Right hindlimb (tissue), 1 donor: Measurements from ENCODE around the gene OPN4.
A peak's percentile ranks its signal among the peaks of the same experiment; 100 is the strongest.

Source experiments
- DNase-seq: peaks from one replicate; pipeline ENCODE4 v3.0.0-alpha.2; 2018

Gene OPN4

DNA sequence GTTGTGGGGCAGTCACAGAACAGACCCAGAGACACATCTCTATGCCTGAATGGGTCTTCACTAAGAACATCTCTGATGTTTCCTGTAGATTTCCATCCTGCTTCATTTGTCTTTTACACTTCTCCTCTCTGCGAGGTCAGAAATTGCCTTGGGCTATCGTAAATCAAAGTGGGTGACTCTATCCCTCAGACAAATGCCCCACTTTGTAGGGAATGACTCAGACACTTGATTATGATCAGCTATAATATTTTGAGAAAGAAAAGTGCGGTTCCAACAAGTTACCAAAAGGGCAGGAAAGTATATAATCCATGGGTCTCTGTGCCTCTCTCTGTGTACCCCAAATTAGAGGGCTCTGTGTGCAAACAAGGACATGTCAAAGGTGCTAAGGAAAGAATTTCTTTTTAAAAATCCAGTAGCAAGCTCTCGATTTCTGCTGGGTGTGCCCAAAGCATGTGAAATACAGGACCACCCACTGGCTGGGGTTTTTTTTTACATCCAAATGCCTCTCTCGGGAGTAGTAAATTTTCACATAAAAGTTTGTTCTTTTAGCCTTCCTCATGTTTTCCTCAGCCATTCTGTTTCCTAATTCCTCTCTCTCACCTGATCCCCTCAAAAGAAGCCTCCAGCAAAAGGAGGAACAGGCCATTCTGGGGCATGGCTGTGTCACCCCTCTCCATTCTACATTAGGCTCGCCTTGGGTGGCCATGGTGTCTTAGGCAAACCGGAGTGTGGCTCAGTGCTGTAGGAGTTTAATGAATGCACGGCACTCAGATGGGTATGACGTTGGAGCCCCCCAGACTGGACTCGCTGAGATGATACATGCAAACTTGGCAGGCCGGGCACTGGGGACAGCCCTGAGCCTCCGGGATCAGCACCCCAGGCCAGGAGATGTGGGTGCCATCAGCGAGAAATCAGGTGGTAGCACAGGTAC lies 6.3 kb upstream of the OPN4 start:
- peak; percentile 16 for DNase-seq

DNA sequence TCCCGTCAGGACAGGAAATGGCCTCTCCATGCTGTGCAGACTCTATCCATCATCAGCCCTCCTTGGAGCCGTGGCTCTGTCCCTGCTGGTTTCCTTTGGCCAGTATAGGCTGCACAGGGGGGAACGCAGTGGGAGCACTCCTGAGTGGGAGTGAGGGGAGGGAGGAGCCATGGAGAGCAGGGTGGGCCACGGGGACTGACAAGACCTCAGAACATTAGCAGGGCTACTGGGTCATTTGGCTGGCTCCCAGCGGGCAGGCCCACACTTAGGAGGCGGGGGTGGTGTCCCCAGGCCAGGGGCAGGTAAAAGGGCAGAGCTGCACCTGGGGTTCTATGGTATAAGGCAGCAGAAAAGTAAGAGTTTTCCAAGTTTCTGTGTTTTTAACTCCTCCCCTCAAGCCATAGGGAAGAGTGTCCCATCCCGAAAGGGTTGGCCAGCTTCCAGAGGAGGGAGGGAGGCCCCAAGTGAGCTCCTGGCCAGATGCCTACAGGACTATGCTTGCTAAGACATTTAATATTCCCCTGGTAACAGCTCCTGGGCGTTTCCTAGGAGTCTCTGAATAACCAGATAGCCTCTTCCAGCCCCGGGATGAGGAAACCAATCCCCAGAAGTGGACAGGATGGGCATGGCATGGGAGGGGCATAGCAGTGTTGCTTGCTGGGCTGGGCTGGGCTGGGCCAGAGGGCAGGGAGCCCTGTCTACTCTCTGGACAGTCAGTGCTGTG lies 5.5 kb upstream of the OPN4 start:
- DNase-seq, result peak; percentile 72

DNA sequence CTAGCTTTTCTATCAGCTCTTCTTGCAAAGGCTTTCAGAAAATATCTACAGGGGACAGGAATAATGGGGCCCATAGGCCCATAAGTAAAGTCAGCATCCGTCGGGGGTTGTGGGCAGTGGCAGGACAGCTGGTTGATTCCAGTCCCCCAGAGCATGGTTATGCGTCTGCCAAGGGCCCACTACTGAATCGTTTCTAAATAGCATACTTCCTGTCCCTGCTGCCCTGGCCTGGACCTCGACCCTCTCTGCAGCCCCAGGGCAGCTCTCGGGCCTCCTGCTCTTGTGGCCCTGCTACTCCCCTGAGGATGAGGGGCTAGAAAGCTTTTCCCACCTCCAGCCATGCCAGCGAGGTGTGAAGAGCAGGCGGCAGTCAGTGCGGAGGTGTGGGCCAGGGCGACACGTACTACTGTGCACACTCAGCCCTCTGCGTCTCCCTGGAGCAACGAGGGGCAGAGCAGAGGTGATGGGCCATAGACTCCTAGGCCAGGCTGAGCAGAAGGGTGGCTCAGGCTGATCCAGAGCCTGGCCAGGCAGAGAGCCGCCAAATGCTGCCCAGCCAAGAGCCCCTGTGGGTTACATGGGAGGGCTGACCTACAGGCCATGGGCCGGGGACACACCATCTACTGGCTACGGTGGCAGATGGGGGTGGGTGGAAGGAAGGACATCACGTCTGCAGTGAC lies 4.7 kb upstream of the OPN4 start:
- peak; percentile 25 for DNase-seq

DNA sequence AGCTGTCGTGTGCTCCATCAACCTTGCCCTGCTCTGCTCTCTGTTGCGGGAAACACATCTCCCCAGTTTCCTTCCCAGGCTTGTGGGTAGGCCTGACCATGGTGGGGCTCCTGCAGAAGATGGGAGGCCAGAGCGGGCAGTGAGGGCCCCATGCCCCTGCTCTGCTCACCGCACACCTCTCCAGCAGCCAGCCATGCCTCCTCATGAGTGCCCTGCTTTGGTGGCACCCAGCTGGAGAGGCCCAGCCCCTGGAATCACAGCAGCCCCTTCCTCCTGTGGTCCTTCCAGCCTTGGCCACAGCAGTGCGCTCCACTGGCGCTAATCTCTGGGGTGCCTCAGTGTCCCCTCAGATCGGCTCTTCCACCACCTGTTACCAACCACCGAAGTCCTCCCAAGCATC lies 4.2 kb upstream of the OPN4 start:
- no peak for DNase-seq

DNA sequence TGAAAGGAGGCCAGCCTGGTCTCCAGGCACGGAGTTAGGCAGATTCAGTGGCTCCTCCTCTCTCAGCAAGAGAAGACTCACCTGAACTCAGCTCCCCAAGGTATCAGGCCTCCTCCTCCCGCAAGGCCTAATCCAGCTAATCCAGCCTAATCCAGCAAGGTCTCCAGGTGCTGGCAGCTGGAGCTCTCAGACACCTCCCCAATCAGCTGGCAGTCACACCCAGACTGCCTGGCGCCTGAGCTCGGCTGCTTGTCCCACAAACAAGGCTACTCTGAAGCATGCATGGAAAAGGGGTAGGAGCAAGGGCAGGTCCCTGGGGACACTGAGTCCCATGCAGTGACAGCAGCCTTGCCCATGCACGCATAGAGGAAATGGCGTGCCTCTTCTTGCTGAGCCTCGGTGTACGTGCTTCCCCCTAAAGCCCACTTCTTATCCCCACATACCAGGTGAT lies 3.3 kb upstream of the OPN4 start:
- DNase-seq, result peak; percentile 15

DNA sequence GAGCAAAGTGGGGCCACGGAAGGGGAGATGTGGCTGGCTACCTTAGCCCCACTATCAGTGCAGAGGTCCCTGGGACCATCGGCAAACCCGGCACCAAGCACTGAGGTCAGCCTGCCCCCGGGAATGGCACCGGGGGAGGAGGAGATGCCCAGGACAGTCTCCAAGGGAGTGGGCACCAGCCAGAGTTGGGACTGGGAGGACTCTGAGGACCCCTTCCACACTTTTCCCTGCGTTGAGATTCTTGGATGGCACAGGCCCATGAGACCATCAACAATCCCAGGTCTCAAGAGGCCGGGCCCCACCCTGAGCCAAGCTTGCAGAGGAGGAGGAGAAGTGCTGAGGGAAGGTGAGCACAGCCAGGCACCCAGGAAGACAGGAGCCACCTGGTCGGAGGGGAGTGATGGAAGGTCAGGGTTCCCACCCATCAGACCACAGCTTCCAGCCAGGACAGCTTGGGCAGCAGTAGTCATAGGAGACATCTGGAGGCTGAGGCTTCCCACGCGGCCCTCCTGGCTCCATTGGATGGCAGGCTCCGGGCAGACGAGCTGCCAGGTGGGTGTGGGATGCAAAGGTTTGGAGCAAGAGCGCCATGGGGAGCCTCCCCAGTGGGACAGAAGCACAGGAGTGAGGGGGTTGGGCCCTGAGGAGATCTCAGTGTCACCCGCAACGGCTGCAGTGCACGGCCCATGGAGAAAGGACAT lies 2.6 kb upstream of the OPN4 start:
- peak; percentile 19 for DNase-seq

DNA sequence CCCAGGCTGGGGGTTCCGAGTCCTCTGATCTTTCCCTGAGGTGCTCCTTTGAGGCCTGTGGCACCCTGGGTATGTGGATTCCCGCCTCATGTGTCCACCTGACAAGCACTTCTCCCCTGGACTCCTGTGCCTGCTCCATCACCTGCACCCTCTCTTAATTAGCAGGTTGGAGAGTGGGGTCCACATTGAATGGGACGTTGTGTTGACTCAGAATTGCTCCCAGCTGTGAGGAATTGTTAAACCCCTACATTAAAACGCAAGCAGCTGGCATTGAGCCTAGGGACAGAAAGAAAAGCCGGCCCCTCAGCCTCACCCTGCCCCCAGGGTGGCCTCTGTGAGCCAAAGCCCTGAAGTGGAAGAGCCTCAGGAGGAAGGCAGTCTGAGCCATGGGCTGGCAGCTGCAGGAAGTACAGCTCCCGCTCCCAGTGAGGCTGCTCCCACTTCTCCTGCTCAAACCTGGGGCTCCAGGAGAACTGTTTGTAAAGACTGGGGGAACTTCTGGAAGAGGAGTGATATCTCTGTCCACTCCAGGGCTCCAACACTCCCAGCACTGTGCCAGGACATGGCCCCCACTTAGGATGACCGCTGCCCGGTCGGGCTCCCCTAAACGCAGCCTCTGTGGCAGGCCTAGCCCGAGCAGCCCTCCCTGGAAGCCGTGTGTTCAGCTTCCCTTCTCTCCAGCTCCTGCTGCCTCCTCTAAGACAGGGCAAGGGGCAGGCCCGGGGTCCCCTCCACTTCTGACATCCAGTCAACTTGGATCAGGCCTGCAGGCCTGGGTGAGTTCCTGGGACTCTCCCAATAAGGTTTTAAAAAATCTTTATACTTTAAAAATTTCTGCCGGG lies 1.8 kb upstream of the OPN4 start:
- DNase-seq, result peak; percentile 39

DNA sequence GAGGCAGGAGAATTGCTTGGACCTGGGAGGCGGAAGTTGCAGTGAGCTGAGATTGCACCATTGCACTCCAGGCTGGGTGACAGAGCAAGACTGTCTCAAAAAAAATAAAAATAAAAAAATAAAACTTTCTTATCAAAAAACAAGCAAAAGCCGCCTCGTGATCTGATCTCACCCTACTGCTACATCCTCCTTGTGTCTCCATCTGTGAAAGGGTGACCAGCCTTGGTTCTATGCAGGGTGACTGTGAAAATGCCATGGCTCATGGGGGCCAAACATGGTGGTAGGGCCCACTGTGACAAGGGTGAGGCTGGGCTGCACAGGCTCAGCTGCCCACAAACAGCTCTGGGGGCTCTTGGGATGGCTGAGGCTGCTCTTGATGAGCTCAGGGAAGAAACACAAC lies 968 bp upstream of the OPN4 start:
- no peak for DNase-seq

DNA sequence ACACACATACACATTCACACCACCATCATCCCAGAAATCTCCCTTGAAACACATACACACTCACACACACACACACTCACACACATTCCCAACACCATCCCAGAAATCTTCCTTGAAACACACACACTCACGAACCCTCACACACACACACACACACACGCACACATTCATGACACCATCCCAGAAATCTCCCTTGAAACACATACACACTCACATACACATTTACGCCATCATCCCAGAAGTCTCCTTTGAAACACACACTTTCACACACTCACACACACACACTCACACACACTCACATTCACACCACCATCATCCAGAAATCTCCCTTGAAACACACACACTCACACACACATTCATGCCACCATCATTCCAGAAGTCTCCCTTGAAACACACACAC lies 360 bp upstream of the OPN4 start:
- no peak for DNase-seq

DNA sequence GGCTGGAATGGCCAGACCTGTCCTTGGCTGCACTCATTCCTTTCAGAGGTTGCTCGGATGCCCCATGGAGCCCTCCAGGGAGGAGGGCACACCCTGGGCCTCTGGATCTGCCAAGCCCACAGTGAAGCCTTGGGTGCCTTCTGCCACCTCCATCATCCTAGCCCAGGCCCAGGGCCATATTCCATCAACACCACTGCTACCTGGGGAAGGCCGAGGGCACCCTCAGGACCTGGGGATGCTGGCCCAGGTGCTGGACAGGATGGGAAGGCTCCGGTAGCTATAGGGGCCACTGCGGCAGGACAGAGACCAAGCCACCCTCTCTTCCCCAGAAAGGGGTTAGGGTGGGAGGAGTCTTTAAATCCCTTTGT lies 810 bp downstream of the OPN4 start:
- no peak for DNase-seq

DNA sequence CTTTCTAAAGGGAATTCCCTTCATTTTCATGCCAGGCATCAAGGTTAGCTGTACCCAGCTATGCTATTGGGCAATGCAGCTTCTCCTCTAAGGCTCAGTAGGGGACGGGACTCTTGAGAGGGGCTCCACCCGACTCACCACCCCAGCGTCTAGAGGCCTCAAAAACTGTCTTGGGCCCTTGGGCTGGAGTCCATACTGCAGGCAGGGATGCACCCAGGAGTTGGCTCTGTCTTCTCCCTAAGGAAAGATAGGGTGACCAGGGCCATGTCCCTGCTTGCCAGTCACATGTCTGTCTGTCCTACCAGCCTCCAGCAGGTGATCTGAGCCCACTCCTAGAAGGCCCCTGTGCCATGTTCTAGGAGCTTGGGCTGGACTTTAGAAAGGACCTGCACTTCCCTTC lies 1.2 kb downstream of the OPN4 start:
- no peak for DNase-seq

DNA sequence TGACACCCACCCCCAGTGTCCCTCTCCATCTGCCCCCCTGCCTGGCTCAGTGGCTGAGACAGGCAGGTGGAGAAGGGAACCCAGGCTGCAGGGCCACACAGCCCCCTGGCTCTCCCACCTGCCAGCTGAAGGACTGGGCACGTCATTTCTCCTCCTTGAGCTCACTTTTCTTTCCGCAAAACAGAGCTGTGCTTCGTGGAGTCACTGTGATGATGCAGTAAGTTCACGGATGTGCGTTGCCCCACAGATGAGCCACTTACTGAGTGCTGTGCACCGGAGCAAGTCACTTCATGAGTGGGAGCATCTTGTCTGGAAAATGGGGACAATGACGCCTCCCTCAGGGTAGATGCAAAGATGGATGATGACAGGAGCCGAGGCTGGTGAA lies 2.7 kb downstream of the OPN4 start:
- no peak for DNase-seq

DNA sequence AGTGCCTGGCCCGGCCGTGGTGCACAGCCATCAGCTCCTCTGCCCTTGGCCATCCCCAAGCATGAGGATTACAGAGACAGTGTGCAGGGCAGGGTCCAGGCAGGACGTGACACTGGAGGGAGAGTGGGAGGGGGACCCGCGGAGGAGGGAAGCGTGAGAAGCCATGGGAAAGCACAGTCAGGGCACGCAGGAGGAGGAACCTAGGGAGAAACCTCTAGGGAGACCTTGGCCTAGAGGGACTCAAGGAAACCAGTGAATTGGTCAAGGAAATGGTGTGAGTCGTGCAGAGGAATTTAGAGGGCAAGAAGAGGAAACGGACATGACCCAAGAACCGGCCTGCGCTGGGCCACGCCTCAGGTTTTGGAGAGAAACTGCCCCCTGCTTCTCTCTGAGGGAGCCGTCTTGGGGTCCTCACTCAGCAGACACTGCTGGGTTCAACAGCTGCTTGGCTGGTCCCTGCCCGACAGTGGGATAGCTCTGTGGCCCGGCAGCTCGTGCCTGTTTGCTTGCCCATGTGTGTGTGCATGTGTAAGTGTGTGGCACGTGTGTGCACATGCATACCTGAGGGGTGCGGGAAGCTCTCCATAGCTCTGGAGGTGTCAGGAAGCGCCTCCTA lies 3.2 kb downstream of the OPN4 start:
- peak; percentile 15 for DNase-seq

DNA sequence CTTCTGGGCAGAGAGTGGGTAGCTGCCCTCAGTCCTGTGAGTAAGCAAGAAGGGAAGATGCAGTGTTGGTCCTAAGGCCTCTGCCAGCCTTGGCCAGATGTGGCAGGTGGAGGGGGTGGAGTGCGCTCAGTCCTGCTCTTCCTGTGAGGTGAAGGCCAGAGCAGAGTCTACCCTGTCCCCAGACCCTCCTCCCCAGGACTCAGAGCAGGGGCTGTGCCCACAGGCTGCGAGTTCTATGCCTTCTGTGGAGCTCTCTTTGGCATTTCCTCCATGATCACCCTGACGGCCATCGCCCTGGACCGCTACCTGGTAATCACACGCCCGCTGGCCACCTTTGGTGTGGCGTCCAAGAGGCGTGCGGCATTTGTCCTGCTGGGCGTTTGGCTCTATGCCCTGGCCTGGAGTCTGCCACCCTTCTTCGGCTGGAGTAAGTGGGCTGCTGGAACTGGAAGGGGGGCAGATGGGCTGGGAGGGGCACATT lies 4.0 kb downstream of the OPN4 start:
- peak; percentile 19 for DNase-seq

DNA sequence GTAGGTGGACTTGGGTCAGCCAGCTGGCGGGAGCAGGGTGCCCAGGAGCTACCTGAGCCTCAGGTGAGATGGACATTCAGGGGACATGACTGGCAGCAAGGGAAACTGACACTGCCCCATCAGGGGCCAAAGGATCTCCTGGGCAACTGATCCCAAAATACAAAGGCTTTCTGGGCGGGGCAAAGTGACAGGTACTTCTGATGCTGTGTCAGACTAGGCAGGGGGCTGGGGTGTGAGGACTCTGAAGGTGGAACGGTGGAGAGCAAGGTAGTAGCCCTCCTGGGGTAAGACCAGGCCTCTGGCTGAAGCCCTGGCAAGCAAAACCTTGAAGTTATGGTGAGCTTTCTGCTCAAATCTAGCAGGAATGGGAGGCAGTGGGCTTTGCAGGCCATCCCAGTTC lies 4.4 kb downstream of the OPN4 start:
- no peak for DNase-seq

DNA sequence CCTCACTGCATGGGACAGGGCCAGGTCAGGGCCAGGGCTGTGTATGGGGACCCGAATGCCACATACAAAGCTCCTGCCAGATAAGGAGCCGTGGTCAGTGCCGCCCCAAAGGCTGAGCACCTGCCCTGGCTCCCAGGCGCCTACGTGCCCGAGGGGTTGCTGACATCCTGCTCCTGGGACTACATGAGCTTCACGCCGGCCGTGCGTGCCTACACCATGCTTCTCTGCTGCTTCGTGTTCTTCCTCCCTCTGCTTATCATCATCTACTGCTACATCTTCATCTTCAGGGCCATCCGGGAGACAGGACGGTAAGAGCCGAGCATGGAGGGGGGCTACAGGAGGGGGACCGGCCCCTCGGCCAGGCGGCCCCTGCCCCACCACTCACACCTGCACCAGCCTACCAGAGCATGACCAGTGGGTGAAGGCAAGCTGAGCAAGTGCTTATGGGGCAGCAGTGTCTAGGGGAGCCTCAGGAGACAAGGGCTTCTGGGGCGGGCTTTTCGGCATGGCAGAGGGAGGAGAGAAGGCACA lies 4.9 kb downstream of the OPN4 start:
- no peak for DNase-seq

DNA sequence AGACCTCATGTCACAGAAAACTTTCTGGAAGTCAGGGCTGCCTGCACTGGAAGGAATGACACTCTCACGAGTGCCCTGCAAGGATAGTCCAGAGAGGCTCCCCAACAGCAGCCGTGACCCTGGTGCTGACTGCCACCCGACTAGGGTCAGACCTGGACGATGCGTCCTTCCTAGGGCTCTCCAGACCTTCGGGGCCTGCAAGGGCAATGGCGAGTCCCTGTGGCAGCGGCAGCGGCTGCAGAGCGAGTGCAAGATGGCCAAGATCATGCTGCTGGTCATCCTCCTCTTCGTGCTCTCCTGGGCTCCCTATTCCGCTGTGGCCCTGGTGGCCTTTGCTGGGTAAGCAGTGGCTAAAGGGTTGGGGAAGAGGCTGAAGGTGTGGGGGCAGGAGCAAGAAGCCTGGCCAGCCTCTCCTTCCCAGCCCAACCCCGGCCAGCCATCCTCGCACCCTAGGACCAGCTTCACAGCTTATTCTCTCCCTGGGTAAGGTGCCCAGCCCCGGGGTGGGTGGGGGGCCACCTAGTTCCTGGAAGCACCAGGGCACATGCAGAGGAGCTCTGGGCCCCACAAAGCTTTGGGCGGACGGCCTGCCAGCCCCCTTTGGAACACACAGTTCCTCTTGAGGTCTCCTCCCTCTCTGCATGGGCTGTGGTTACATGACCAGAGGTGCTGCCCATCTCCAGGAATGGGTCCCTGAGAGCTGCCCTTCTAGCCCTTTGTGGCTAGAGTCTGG lies 5.5 kb downstream of the OPN4 start:
- peak; percentile 9 for DNase-seq

DNA sequence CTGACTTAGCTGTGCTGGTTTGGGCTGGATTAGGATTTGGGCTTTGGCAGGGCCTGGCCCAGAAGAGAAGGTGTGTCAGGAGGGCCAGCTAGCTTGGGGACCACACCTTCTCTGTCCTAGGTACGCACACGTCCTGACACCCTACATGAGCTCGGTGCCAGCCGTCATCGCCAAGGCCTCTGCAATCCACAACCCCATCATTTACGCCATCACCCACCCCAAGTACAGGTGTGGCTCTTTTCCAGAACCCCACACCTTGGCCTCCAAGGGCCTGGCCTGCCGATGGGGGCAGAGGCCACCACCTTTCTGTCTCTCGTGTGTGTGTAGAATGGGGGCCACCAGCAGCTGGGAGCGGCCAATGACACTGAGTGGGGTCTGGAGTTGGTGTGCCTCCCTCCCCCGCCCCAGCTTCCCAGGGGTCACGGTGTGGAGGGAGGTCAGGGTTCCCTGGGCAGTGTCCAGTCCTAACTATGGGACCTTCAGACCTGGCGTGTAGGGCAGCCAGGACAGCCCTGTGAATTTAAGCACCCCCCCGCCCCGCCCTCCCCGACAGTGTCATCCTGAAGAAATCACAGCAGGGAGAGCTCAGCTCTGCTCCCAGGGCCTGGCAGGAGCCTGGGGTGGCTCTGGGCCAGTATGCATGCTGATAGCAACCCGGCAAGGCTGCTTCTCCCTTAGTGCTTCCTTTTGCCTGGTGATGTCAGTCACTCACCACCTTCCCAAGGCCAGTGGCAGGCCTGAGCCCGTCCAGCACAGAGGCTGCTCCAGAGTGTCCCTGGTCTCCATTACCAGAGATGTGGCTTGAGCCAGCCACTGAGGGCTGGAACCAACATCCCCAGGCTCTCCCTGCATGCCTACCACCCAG lies 7.0 kb downstream of the OPN4 start:
- peak; percentile 9 for DNase-seq
